ENCODE results near the gene TPX2.

Gene TPX2

DNA sequence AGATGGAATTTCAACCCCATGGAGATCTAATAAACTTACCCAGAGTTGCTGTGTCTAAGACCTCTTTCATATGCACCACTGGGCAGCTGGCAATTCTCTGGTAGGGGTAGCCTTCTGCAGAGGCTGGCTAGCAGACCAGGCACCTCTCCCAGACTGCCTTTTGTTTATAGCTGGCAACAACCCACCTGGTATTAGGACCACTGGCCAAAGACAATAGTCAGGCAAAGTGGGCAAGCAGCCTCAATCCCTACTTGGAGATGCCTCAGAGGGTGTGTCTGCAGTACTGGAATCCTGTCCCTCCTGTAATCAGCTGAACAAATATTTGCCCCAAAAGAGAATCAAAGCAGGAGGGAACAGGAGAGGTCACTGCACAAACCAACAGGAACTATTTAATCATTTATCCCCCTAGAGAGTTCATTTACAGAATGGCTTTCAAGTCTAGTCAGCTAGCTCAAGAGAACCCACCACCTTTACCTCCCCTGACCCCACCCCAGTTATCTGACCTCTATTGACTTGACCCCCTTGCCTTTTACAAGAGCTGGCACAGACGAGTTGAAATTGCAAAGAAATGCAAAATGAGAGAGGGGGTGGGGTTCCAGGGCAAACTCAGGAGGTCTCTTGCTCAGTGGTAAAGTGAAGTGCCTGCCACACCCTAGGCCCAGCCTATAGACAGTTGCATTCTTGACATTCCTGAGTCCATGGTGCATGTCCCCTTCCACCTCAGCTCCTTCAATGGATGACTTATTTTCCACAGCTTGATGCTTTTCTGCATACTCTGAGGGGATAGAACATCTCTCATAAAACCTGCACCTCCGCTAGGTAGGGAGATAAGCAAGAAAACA lies 19.2 kb upstream of the TPX2 start:
- DNase-seq (ENCODE audit: low read depth) = no peak
- TF ChIP-seq, protein P1, sequence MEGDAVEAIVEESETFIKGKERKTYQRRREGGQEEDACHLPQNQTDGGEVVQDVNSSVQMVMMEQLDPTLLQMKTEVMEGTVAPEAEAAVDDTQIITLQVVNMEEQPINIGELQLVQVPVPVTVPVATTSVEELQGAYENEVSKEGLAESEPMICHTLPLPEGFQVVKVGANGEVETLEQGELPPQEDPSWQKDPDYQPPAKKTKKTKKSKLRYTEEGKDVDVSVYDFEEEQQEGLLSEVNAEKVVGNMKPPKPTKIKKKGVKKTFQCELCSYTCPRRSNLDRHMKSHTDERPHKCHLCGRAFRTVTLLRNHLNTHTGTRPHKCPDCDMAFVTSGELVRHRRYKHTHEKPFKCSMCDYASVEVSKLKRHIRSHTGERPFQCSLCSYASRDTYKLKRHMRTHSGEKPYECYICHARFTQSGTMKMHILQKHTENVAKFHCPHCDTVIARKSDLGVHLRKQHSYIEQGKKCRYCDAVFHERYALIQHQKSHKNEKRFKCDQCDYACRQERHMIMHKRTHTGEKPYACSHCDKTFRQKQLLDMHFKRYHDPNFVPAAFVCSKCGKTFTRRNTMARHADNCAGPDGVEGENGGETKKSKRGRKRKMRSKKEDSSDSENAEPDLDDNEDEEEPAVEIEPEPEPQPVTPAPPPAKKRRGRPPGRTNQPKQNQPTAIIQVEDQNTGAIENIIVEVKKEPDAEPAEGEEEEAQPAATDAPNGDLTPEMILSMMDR (IDR thresholded peaks at IDR 0.05; ENCODE audit: low read depth, low read length, missing control alignments) = no peak
- peak overlapping the region; percentile 70 for H3K4me3 ChIP-seq (ENCODE audit: low read depth, low read length)

DNA sequence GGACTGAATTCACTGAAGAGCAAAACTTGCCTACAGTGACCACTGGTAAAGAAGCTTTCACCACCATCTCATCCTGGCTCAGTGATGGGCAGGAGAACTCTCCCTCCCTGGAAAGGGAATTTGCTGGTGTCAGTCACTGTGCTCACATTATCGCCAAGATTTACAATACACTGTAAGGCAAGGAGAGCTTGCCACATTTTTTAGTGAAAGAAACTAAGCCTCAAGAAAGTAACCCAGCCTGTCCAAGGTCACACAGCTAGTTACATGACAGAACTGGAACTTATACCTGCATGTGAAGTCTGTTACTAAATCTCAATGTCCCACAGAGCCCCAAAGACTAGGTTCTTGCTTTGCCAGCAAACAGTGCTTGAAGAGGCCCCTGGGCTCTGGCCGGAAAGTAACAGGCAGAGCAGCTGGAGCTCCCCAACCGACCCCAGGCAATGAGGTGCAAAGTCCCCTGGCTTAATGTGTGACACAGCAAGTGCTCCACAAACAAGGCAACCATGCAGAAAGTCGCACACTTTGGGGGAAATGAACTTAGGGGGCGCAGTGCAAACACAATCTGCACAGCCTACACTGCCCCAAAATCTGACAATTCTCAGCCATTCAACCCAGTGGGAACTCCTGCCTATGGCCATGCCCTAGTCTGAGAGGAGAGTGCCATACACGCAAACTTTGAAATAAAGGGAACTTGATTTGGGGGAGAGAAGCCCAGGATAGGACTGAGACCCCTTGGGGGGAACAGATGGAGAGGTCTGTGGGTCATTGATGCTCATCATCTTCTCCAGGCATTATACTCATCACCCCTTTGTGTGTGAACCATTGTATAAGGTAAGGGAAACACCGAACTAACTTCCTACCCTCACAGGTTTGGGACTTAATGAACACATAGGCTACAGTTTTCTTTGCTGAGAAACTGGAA lies 18.3 kb upstream of the TPX2 start:
- TF ChIP-seq, protein P1 (IDR thresholded peaks at IDR 0.05; ENCODE audit: low read depth, low read length, missing control alignments) = peak; percentile 41
- H3K4me3 ChIP-seq (ENCODE audit: low read depth, low read length) = peak overlapping the region; percentile 70
- no peak for DNase-seq (ENCODE audit: low read depth)

DNA sequence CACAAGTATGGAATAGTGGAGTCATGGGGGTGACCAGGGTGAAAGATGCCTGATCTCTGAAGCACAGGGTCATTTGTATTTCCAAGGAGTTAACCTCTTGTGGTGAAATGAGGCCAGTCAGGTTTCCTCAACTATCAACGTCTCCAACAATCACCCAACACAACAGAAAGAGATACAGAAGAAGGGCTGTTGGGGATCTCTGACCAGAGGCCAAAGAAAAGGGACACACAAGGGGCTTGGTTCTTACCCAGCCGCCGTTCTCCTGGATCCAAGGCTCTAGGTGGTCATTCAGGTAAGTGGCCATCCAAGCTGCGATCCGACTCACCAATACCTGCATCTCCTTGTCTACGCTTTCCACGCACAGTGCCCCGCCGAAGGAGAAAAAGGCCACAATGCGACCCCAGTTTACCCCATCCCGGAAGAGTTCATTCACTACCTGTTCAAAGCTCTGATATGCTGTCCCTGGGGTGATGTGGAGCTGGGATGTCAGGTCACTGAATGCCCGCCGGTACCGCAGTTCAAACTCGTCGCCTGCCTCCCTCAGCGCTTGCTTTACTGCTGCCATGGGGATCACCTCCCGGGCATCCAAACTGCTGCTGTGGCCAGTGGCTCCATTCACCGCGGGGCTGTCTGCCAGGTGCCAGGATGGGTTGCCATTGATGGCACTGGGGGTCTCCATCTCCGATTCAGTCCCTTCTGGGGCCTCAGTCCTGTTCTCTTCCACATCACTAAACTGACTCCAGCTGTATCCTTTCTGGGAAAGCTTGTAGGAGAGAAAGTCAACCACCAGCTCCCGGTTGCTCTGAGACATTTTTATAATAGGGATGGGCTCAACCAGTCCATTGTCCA lies 17.5 kb upstream of the TPX2 start:
- DNase-seq (ENCODE audit: low read depth) = no peak
- TF ChIP-seq, protein P1 (IDR thresholded peaks at IDR 0.05; ENCODE audit: low read depth, low read length, missing control alignments) = no peak
- peak overlapping the region; percentile 70 for H3K4me3 ChIP-seq (ENCODE audit: low read depth, low read length)

DNA sequence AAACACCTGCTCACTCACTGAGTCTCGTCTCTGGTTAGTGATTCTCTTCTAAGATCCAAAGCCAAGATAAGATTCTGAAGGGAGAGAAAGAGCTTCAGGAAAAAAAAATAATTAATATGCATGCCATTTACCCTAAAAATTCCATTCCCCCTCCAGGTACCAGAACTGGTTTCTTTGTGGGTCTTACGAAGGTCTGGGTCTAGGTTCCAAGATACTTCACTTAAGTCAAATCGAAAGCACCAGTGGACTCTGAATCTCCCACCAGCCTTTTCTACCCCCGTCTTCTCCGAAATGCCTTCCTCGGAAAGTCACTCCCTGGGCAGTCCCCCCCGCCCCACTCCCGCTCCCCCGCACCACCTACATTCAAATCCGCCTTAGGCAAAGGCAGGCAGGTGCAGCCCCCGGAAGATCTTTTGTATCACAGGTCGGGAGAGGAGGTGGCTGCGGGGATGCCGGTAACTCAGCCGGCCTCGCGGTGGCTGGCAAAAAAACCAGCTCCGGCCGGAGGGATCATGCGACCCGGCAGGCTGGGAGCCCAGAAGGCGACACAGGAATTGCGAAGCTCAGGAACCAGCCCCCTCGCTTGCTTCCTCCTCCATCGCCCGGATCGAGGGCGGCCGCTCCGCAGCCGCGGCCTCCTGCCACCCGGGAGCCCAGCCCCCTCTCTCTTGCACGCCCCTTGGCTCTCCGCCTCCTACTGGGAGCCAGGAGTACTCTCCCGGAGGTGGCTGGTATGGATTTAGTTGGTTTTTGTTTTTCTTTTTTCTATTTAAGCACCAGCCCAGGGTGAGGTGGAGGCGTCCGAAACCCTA lies 16.6 kb upstream of the TPX2 start, which contains the start of gene BCL2L1:
Gene BCL2L1, minus strand, starts transcription at position 612 of the 812 bp plus-strand sequence. CDS start 650 bp downstream, outside the sequence.
- TF ChIP-seq, protein P1 (IDR thresholded peaks at IDR 0.05; ENCODE audit: low read depth, low read length, missing control alignments) = peak; percentile 62
- peak within 1 kb of the TSS; percentile 70 for H3K4me3 ChIP-seq (ENCODE audit: low read depth, low read length)
- no peak for DNase-seq (ENCODE audit: low read depth)

DNA sequence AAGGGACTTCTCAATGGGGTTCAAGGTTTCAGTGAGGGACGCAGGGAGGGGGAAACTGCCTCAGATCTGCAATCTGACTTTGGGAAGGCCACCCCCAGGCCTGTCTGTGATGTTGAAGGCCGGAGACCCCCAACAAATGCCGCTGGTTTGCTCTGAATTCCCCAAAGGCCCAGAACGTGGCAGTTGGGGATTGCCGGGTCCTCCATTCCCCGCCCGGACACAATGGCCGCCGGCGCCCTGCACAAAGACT lies 16.1 kb upstream of the TPX2 start:
- no peak for DNase-seq (ENCODE audit: low read depth)
- TF ChIP-seq, protein P1 (IDR thresholded peaks at IDR 0.05; ENCODE audit: low read depth, low read length, missing control alignments) = no peak
- H3K4me3 ChIP-seq (ENCODE audit: low read depth, low read length) = peak overlapping the region; percentile 70
